GM18519 (cell line): ENCODE results near the gene DDX17.
"Not testable (repeated sequence)": the region's sequence is repeated elsewhere in the genome, so short reads cannot be mapped to it uniquely, and the experiment has no call there.

ENCODE experiments used
- ATAC-seq: cut with Tn5 transposase; IDR thresholded peaks from one replicate; pipeline ENCODE4 v1.9.1; 2021; ENCODE audit warnings: mild to moderate bottlenecking, moderate library complexity; ENCODE audit not compliant: unreplicated experiment, low FRiP score

DDX17 gene

GRCh38 chr22:38494498-38494897, 11.6 kb downstream of the DDX17 start:
- no peak for ATAC-seq

DNA sequence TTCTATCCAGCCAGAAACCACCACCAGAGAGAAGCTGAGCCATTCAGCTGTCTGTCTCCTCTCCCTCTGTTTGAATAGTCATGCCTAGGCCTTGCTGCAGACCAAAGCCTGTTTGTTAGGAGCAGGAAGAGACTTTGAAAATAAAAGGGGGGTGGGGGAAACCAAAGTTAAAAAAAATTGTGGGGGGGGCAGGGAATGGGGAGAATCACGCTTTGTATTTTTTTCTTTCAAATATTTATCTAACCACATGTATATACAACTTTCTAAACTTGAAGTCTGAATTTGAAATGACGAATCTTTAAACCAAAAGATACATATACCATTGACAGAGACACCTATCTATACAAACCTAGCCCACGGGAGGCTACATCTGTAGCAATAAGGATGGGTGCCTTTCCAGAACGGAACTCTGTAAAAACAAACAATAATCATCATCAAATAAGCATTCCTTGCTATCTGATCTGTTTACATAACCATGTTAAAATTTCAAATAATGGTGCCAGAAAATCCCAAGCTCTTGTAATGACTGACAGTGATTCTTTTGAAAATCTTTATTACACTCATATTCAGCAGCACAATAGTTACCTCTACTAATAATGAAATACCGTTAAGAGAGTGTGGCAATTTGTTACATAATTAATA, 14.3 kb downstream of the DDX17 start:
- ATAC-seq: no peak

DNA sequence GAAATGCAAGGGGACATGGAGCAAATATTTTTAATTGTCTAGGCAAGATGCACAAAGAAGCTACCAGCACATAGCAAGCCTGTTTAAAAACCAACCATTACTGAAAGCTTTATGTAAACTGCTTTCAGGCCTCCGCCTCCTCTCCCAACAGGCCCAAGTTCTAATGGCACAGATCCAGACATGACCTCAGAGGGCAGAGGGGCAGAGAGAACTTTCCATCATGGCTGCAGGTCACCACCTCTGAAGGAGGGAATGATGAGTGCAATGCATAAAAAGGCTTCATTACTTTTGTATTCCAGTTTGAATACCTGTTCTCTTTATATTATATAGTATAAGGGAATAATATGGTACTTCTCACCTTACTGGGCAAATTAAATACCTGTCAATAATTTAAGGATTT, 15.2 kb downstream of the DDX17 start:
- ATAC-seq: no peak

GRCh38 chr22:38490475-38490874, 15.6 kb downstream of the DDX17 start:
- no peak for ATAC-seq

DNA sequence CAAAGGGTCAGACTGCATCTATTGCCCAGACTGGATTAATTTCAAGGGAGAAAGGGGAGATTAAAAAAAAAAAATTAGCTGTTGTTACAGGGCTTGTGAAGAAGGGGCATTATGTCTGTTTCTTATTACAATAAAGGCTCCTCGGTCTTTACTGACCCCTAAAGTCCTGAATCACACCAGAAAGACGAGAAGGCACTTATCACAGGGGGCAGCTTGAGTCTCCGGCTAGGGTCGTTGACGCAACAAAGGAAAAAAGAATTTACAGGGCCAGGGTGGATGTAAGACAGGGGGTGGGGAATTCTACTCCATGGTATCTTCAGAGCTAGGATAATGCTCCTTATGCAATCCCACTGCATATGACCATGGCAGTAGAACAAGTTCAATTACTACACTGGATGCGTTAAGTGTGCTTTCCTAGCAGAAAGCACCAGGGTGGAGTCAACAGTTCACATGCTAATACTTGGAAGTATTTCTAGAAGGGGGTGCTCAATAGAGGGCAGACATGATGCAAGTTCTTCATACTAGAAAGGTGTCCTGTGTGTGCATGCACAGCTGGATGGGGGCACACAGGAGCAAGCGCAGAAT, 16.5 kb downstream of the DDX17 start:
- ATAC-seq: no peak

GRCh38 chr22:38489142-38489541, 17.0 kb downstream of the DDX17 start:
- no peak for ATAC-seq

GRCh38 chr22:38487946-38488345, 18.2 kb downstream of the DDX17 start:
- no peak for ATAC-seq

DNA sequence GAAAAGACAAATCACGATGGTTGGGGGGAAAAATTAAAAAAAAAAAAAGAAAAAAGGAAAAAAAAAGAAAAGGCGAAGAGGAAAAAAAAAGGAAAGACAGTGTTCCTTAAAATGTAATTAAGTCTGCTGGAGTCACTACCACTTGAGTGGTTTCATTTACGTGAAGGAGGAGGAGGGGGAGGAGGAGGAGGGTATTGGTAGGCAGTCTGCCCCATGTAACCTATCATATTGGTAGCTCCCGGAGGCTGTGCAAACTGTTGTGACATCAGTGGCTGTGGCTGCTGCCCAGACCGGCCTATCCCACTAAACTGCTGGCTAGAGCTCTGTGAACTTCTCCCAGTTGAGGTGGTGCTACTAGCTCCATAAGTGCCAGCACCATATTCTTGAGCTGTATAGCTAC, 20.3 kb downstream of the DDX17 start:
- ATAC-seq: no peak

GRCh38 chr22:38484244-38484643, 21.9 kb downstream of the DDX17 start:
- no peak for ATAC-seq

DNA sequence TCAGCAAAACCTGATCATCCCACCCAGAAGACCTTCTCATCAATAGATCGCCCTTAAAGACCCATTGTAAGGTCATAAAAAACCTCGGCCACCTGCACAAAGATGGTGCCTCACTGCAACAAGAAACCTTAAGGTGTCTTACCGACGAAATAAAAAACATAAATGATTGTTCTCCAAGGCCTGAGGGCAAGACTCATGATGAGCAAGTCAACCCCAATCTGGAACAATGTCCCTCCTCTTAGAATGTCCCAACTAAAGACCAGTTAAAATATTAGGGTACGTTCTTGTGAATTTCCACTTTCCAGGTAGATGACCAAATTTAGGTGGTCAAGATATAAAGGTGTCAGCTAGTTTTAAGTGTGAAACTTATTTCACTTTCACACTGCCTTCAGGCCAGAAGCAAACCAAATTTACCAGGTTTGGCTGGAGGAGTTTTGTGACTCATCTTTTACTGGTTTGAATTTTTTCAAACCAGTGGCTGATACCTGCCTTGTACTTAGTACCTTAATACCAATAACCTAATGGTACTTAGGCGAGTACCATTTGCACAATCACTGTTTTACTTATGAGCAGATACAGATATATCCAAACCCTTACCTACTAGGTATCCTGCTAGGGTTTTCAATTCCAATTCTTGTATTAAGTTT, 23.3 kb downstream of the DDX17 start:
- ATAC-seq: no peak

DNA sequence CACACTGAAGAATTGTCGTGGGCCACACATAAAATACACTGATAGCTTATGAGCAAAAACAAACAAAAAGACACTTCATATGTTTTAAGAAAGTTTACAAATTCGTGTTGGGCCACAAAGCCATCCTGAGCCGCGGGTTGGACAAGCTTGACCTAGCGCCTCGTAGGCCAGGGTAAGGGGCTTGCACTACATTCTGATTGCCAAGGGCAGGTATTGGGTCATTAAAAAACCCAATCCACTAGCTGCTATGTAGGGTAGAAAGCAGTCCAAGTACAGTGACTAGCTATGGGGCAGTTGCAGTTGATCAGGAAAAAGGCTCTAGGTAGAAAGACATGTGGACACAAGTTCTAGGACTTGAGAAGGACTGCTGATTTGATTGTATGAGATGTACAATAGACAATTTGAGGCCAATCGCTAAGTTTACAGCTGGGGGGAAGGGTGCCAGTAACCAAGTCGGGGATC, 24.2 kb downstream of the DDX17 start:
- no peak for ATAC-seq

DNA sequence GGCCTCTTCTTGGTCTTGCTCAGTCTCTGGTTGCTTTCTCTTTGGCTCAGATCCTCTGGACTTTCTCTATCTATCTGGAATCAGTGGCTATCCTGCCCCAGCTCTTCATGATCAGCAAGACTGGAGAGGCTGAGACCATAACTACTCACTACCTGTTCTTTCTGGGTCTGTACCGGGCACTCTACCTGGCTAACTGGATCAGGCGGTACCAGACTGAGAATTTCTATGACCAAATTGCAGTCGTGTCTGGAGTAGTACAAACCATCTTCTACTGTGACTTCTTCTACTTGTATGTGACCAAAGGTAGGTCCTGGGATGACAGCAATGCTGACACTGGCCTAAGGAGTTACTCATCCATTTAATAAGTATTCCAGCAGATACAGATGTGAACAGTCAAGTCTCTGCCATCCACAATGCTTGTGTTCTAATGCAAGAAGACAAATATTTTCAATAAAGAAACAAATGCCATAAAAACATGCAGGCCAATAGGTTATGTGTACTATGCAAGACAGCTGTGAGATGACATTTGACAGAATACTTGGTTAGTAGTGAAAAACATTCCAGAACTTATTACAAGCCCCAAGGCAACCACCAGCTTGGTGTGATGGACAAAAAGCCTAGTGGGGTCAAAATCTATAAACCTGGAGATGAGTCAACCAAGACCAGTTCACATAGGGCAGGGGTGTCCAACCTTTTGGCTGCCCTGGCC, 24.8 kb downstream of the DDX17 start:
- no peak for ATAC-seq

- ATAC-seq: no peak
Observed at GRCh38 chr22:38479096-38479837, 26.8 kb downstream of the DDX17 start.

DNA sequence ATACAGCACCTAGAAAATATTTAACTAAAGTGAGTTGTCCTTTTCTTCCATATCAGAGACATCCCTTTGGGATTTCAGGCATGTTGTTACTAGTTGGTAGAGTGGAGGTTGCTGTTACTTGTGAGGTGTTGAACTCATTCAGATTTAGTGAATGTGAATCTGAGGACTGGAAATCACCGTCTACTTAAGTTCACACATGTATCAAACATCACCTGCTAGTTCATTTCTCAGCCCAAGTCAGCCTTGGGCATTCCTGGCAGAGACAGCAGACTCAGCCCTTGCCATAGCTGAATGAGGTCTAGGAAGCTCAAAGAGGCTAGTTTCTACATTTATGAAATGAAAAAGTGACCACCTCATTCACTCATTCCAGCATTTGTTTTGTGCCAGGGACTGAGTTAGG, 28.5 kb downstream of the DDX17 start:
- ATAC-seq: no peak

DNA sequence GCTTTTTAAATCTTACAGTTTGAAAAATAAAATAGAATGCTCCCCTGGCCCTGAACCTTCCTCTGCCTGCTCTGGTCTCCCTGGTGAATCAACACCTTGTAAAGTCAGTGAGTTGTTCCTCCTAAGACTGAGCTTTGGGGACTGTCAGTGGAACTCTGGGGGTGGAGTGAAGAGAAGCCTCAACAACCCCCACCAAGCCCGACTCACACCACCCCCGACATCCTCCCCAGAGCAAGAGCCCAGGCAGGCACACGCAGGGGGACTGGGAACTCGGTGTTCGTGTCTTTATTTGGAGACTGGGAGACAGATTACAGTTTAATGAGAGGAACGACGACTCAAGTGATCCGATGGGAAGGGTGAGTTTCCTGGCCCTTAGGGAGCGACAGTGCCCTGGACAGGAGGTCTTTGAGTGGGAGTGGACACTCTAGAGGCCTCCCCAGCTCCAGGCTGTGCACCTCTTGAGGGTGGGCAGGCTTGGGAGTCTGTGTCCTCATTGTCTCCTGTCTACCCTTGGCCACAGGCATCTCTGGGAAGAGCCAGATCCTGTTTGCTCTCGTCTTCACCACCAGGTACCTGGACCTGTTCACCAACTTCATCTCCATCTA, 32.0 kb downstream of the DDX17 start:
- no peak for ATAC-seq

- ATAC-seq: no peak
Observed at GRCh38 chr22:38471237-38471636, 34.9 kb downstream of the DDX17 start.

GRCh38 chr22:38470179-38470578, 35.9 kb downstream of the DDX17 start:
- ATAC-seq: not testable (repeated sequence)

- no peak for ATAC-seq
Observed at GRCh38 chr22:38469306-38469781, 36.8 kb downstream of the DDX17 start.

GRCh38 chr22:38468443-38469305, 37.4 kb downstream of the DDX17 start:
- ATAC-seq: no peak
